ENCODE data around the gene FSD2.

GRCh38 chr15:82805994-82806406, at the start of gene FSD2:
- TF ChIP-seq CTCF (conservative IDR thresholded peaks at IDR 0.05; ENCODE audit: low read depth, low read length) (no peak), MXI1 (IDR thresholded peaks at IDR 0.05; ENCODE audit: borderline replicate concordance, low read depth, low read length) (no peak), POLR2A (IDR thresholded peaks at IDR 0.05; ENCODE audit: low read depth, low read length) (no peak), CHD1 (IDR thresholded peaks at IDR 0.05; ENCODE audit: low read depth, low read length) (no peak), BHLHE40 (IDR thresholded peaks at IDR 0.05; ENCODE audit: low read depth, low read length) (no peak), RAD21 (IDR thresholded peaks at IDR 0.05; ENCODE audit: low read length) (no peak), SMC3 (IDR thresholded peaks at IDR 0.05; ENCODE audit: low read depth, low read length) (no peak)
- TF ChIP-seq, protein P1, sequence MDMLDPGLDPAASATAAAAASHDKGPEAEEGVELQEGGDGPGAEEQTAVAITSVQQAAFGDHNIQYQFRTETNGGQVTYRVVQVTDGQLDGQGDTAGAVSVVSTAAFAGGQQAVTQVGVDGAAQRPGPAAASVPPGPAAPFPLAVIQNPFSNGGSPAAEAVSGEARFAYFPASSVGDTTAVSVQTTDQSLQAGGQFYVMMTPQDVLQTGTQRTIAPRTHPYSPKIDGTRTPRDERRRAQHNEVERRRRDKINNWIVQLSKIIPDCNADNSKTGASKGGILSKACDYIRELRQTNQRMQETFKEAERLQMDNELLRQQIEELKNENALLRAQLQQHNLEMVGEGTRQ (IDR thresholded peaks at IDR 0.05; ENCODE audit: low read depth, low read length) = no peak

All from IMR-90 (cell line).